A172 (cell line): ENCODE results near the gene MBOAT1. TPM values are rescaled to one million over a fixed set of nuclear protein-coding genes. Genes with fewer than 3 reads are reported as not detected.
A peak's percentile ranks its signal among the peaks of the same experiment; 100 is the strongest.

Experiments used
- DNase-seq: peaks from one replicate; pipeline ENCODE4 v3.0.0-alpha.2; 2015; ENCODE audit warnings: low spot score
- total RNA-seq: library from RNA; depleted of rRNA; stranded (reverse); fragments of >200 nt; shearing (Covaris generic); gene quantifications from 2 replicates; pipeline ENCODE4 v1.2.3, GENCODE V29; 2014

Gene MBOAT1
- total RNA-seq, 1 experiment from 2014 or later = 6.2 TPM

DNA sequence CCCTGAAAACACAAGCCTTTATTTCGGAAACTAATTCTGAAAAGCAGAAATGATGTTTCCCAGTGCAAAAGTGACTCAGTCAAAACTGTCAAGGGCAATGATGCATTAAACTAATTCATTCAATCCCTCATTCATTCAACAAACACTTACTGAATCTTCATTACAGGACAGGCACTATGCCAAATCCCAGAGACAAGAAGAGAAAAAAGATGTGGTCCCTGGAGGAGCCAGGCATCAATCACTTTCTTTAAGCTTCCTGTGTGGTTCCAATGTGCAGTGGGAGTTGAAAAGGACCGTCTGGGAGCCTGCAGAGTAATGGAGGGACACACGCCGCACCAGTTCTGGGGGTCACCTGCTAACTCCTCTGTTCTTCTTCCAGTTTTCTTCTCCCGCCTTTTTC lies 113.1 kb downstream of the MBOAT1 start:
- DNase-seq = no peak

DNA sequence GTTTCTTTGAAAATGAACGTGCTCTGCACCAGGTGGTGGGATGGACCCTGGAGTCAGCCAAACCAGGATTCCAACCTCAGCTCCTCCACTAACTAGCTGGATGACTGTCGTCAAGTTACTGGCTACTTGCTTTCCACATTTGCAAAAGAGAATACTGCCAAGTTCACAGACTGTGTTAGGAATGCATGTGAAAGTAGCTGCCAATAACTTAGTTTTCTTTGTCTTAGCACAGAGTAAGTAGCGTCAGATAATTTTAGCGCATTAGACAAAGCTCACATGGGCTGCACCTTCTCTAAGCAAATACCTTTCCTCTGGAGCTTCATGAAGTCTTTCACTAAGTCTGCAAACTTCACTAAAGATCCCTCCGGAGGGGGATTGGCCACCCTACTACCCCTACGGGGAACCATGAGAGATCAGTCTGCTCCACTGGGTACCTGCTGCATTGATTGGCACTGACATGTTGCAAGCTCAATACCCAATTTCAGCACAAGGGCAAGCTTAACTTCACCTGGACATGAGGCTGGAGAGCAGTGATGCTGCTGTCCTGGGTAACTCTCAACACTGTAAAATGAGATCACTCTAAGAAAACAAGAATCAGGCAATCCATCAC lies 113.9 kb downstream of the MBOAT1 start:
- DNase-seq = no peak

DNA sequence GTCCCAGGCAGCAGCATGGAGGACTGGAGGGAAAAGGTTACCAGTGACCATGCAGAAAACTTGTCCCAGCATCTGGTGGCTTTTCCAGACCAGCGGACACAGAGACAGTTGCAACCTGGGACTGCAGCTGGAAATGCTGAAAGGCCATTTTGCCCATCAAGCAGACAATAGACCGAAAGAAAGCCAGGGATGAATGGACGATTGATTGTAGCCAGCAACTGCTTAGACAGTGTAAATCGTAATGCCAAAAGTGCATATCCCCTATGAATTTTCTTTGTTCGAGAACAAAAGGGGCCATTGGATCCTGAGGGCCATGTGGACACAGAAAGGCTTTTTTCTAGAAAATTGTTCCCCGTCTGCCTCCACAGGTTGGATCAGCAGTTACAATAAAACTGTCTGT lies 115.7 kb downstream of the MBOAT1 start:
- DNase-seq = no peak

GRCh38 chr6:20095436-20095835 lies 116.8 kb downstream of the MBOAT1 start:
- DNase-seq = no peak

DNA sequence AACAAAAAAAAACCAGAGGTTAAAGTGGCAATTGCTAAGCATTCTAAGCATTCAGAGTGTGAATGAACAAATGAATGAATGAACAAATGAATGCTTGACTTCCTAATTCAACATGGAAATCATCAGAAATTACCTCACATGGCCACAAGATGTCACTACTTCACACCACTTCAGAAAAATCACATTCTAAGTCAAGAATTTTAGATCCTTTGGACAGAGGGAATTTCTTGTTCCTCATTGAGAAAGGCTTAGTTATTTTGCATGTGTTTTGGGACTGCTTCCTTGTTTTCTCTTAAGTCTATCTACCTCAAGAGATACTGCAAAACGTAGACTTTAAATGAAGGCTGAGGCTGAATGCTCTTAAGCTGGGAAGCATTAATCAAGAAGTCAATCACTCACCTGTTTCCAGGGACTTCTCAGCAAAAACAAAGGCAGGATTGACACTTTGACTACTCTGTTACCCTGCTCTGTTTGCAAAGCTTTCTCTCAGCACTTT lies 120.2 kb downstream of the MBOAT1 start:
- peak; percentile 45 for DNase-seq

- DNase-seq = no peak
Observed at GRCh38 chr6:20086992-20087391, 125.3 kb downstream of the MBOAT1 start.

DNA sequence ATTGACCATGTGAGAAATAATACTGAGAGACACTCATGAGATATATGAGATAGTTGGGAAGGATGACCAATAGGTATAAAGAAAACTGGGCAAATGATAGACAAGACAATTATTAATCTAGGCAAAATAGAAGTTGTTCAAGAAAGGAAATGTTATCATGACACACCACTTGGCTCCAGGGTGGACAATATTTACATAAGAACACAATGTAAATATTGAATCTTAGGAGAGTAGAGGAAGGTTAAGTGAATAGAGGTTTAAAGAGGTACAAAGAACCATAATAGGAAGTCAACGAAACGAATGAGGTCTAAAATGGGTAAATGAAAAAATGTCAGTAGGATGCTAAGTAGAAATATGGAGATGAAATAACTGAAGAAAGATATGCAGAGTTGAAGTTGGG lies 126.5 kb downstream of the MBOAT1 start:
- DNase-seq = no peak

DNA sequence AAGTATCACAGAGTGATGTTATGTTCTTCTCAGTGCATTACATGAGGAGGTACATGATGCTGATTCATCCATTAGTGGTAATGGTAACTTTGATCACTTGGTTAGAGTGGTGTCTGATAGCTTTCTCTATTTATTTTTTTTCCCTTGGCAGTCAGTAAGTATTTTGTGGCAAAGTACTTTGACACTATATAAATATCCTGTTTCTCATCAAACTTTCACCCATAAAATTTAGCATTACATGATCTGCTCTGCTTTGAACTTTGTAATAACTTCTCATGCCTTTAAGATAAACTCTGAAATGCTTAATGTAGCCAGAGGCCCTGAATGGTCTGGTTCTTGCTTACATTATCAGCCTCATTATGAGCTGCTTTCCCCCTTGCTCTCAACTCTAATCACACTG lies 127.9 kb downstream of the MBOAT1 start:
- no peak for DNase-seq

DNA sequence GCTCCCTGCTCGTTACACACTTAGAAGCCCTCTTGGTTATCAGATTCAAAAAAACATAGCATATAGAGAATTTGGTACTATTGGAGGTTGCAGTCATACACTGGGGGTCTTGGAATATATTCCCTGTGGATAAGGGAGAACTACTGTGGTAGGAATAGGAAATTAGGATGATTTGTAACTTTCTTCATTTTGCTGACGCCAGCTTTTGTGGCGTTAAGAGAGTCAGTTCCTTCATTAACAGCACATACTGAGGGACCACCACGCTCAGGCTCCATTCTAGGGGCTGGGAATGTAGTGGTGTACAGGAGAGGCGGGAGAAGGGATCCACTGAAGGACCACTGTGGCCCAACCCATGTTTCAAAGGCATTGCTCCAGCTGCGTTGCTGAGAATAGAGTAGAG lies 140.3 kb downstream of the MBOAT1 start:
- DNase-seq = no peak

DNA sequence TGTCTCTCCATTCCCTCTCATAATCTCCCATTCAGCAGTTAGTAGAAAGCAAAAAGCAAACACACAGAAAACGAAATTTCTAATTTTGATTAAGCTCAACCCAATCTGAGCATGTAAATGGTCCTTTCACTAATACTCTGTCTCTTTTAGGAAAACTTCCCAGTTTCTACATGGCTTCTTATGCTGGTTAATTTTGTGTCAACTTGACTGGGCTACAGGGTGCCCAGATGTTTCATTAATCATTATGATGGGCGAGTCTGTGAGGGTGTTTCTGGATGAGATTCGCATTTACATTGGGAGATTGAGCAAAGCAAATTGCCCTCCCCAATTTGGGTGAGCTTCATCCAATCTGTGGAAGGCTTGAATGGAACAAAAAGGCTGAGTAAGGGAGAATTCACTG lies 142.2 kb downstream of the MBOAT1 start:
- no peak for DNase-seq

GRCh38 chr6:20069021-20069522 lies 143.2 kb downstream of the MBOAT1 start:
- no peak for DNase-seq

- no peak for DNase-seq
Observed at GRCh38 chr6:20068421-20068988, 143.8 kb downstream of the MBOAT1 start.

DNA sequence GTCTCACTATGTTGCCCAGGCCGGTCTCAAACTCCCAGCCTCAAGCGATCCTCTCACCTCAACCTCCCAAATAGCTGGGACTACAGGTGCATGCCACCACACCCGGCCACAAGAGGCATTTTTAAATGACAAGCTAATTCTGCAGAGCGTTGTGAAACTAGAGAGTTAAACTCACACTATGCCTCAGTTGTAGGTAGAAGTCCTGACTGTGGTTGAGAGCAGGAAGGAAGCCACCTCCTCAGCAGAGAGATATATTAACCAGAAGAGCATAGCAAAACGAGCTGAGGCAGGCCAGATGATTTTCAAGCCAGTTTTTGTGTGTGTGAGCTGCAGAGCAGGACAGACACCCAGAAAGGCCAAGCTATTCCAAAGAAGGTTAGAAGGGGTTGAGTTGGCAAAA lies 150.3 kb downstream of the MBOAT1 start:
- DNase-seq = no peak

DNA sequence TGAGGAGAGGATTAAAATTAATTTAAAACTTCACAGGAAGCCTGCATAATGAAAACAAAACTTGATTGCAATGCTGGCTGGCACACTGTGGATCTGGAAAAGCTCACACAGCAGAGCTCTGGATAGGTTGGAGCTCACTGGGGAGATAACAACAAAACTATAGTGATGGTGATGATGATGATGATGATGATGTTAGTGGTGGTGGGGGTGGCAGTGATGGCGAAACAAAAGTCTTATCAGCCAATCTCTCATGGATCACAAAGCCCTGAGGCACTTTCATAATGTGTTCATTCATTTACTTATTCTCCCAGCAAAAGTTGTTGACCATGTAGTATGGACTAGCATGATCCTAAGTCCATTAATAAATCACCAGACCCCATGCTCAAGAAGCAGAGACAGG lies 152.0 kb downstream of the MBOAT1 start:
- no peak for DNase-seq

DNA sequence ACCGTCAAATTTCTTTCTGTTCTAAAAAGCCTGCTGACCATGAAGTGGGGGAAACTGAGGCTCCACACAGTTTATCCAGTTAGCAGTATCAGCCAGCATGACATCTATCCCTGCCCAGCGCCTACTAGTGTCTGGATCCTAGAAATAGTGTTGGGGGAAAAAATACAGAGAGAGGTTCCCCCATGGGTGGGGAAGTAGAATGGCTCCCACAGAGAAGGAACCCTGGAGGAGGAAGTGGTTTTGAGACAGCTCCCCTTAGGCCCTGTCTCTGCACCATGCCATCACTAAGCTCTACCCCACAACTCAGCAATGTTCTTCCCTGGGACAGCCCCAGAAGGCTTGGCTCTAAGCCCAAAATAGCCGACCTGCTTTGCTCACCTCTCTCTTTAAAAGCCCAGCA lies 153.4 kb downstream of the MBOAT1 start:
- no peak for DNase-seq

- DNase-seq = no peak
Observed at GRCh38 chr6:20058121-20058905, 154.0 kb downstream of the MBOAT1 start.

- DNase-seq = peak; percentile 27
Observed at GRCh38 chr6:20056350-20056992, 155.8 kb downstream of the MBOAT1 start.

DNA sequence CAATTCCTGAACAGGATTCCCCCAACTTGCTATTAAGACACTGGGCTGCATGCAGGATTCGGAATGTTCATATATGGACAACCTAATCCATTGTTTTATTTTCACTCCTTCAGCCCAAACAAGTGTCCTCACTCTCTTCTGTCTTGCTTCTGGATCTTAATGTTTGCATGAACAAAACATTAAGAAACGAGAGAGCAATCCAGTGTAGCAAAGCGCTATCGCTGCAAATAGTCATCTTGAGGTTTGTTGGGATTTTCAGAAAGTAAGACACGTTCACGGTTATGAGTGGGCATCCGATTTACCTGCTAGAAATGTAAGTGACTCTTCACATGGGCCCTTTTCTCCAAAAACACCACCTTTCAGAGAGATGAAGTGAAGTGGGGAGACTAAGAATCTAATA lies 156.4 kb downstream of the MBOAT1 start:
- no peak for DNase-seq
